GM19240 (cell line): ENCODE data around the gene PLEKHG4.

ENCODE experiments used
- DNase-seq: peaks from one replicate; pipeline ENCODE4 v3.0.0; 2011; ENCODE audit warnings: low spot score; ENCODE audit not compliant: insufficient read length

PLEKHG4 gene

DNA sequence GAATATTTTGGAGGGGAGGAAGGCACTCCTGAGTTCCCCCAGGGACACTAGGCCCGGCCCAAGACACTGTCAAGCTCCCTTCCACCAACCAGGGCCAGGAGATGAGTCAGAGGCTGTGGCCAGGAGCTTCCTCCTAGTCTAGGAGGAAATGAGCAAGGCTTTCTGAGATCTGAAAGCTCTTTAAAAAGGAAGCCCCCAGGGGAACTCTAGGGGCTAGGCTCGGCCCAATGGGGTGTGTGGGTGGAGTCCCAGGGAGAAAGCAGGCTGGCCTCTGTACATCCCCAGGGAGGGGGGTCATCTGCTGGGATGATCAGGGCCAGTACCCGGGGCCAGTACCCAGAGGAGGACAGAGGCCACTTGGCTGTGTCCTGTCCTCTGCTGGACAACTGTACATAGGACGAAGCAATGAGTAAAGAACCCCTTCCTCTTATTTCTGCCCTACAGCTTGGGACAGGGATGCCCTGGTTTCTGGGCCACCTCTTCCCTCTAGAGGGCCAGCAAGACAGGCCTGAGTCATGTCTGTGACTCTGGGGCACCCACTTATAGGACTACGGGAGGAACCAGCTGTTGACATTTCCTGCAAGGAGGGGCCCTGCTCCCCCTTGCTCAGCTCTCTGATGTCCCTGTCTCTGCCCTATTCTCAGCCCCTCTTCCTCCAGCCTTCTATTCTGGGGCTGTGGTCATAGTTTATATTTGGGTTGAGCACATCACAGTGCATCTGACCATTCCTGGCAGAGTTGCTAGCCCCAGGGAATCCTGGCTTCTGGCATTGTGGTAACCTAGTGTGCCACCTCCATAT lies 34.7 kb upstream of the PLEKHG4 start:
- peak; percentile 94 for DNase-seq

- DNase-seq = no peak
Observed at GRCh38 chr16:67245186-67245585, 34.1 kb upstream of the PLEKHG4 start.

DNA sequence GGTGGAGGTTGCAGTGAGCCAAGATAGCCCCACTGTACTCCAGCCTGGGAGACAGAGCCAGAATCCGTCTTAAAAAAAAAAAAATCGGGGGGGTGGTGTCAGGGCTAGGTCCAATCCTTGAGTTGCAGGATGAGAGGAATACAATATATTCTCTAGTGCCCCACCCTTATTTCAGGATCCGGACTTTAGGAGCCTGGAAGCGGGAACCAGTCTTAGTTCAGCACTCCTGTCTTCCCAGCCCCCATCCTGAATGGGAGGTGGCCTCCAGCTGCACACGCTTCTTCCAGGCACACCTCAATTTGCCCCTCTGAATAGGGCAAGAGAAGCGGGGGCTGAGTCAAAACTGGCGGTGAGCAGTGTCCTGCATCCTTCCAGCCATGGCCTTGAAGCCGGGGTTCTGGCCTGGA lies 33.7 kb upstream of the PLEKHG4 start:
- DNase-seq = peak; percentile 34

DNA sequence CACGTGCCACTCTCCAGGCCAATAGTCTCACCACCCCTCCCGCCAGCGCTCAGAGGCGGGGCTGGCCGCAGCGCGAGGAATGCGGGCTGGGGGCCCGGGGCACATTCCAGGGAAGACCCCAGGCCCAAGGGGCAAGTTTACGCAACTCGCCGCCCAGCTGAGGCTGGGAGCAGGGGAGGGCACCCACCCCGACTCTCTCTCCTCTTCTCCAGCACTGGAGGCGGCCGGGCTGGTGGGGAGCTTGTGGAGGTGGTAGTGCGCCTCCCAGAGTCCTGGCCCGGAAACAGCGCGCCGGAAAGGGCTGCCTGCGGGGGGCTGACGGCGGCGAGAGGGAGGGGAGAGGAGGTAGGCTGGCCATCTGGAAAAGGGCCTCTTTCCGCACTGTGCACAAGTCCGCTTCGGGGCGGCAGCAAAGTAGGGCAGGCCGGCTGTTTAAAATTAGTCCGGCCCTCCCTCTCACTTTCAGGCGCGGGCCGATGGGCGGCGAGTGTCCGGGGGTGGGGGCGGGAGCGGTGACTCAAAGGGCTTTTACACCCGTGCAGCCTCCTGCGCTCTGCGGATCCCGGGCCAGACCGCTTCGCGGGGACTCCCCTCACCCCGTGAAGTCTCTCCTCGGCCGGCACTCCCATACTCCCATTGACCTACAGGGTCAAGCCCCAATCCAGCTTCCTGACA lies 33.1 kb upstream of the PLEKHG4 start:
- DNase-seq = peak; percentile 52

GRCh38 chr16:67246756-67247191 lies 32.6 kb upstream of the PLEKHG4 start:
- no peak for DNase-seq

- peak; percentile 97 for DNase-seq
Observed at GRCh38 chr16:67247192-67248072, 31.9 kb upstream of the PLEKHG4 start, which contains the start of gene FHOD1. TSS of gene FHOD1 (minus strand) at chr16:67247481. CDS start at chr16:67247410, 71 bp downstream.

DNA sequence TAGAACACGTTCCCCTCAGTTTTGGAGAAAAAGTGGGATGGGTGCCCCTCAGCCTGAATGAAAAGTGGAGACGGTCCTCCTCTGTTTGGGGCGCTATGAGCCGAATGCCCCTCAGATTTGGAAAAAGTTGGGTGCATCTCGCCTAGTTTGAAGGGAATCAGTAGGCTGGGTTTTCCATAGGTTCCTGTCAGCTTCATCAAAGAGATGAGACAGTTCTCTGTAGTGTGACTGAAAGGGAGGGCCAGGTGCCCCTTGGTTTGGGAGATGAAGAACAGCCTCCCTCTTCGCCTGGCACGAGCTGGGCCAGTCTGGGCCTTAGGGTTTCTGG lies 31.3 kb upstream of the PLEKHG4 start:
- no peak for DNase-seq

DNA sequence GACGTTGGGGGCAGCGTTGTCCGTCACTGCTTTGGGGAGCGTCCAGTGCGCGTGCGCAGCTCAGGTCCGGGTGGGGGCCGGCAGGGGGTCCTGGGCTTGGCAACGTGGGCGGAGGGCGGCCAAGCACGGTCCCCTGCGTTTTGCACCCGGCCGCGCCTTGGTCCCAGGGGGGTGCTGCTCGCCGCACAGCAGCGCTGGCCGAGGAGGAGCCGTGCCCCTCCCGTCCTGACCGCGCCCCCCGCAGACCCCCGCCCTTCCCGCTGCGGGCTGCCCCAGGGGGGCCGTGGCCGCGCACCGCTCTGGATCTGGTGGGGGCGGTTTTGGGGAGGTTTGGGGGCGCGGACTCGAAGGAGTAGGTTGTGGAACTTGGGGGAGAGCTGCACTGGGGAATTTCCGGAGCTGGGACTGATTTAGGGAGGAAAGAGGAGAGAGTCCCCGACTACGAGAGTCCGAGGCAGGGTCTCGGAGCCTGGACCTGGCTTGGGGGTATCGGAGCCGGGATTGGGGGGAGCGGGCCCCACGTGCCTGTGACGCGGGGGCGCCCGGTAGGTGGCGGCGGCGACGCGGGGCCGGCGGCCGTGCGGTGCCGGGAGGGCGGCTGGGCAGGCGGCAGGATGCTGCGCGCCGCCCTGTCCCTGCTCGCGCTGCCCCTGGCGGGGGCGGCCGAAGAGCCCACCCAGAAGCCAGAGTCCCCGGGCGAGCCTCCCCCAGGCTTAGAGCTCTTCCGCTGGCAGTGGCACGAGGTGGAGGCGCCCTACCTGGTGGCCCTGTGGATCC lies 30.7 kb upstream of the PLEKHG4 start, which contains the start of gene SLC9A5:
TSS of gene SLC9A5 (plus strand) at position 579 of the 777 bp plus-strand sequence. CDS start at position 615, 36 bp downstream.
- no peak for DNase-seq

- DNase-seq = no peak
Observed at GRCh38 chr16:67249178-67250044, 29.9 kb upstream of the PLEKHG4 start.

- no peak for DNase-seq
Observed at GRCh38 chr16:67250045-67250327, 29.3 kb upstream of the PLEKHG4 start.

DNA sequence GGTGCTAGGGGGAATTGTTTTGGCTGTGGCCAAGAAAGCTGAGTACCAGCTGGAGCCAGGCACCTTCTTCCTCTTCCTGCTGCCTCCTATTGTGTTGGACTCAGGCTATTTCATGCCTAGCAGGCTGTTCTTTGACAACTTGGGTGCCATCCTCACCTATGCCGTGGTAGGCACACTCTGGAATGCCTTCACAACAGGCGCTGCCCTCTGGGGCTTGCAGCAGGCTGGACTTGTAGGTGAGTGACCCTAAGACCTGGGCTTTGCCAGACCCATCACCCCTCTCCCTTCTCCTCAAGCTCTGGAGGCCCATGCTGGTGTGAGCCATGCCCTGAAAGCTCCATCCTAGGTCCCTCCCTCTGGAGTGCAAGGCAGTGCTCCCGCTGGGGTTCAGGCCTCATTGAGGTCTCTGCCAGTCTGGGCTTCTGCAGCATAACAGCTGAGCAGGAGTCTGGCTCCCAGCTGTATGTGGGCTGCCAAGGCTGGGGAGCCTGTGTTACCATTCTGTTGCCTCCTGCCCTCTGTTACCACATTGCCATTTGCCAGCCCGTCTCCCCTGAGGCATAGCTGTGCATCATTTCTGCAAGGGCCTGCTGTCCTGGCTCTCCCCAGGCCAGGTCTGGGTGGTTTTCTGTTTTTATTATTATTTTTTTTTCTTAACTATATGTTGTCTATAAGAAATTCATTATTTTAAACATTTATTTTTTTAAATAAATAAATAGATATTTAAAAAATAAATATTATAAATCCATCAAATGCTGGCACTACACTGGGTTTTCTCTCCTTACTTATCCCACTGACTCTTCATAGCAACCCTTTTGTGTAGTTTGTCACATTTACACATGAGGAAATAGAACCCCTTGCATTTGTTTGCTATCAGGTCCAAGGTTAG lies 26.5 kb upstream of the PLEKHG4 start:
- no peak for DNase-seq

DNA sequence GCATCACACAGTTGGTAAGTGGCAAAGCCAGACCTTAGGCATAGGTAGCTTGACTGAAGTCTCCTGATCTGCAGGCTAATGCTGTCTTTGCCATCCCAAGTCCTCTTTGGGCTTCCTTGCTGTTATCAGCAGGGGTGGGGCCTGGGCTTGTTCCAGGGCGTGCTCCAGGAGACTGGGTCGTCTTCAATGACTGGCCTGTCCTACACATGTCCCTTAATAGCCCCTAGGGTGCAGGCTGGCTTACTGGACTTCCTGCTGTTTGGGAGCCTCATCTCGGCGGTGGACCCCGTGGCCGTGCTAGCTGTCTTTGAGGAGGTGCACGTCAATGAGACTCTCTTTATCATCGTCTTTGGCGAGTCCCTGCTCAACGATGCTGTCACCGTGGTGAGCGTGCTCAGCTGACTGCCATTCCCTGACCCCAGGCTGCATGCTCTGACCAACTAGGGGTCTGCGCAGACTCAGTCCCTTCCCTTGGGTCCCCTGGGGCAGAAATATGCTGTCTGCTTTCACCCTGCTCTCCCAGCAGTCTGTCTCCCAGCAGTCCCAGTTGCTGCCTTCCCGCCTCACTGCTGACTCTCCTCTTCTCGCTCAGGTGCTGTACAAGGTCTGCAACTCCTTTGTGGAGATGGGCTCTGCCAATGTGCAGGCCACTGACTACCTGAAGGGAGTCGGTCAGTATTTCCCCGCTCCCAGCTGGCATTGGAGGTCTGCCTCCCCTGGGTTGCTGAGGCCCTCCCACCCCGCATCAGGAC lies 24.4 kb upstream of the PLEKHG4 start:
- no peak for DNase-seq

DNA sequence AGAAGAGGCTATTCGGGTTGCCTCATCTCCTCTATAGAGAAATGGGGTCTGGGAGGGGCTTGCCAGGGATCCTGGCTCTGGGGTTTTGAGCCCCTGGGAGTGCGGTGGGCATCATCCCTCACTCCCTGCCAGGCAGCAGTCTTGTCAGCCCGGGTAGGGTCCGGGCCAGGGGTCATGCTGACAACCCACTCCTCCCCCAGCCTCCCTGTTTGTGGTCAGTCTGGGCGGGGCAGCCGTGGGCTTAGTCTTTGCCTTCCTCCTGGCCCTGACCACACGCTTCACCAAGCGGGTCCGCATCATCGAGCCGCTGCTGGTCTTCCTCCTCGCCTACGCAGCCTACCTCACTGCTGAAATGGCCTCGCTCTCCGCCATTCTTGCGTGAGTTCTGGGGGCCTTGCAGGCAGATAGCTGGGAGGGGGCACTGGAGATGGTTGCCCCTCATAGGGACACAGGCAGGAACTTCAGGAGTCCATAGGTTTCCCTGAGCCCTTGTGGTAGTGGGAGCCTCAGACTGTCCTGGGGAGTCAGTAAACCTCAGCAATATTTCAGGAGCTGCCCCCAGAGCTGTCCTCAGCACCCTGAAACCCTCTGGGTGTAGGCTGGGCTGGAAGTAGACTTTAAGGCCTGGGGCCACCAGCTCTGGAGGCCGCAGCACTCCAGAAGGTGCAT lies 23.6 kb upstream of the PLEKHG4 start:
- DNase-seq = no peak

GRCh38 chr16:67256701-67257230 lies 22.6 kb upstream of the PLEKHG4 start:
- DNase-seq = no peak

DNA sequence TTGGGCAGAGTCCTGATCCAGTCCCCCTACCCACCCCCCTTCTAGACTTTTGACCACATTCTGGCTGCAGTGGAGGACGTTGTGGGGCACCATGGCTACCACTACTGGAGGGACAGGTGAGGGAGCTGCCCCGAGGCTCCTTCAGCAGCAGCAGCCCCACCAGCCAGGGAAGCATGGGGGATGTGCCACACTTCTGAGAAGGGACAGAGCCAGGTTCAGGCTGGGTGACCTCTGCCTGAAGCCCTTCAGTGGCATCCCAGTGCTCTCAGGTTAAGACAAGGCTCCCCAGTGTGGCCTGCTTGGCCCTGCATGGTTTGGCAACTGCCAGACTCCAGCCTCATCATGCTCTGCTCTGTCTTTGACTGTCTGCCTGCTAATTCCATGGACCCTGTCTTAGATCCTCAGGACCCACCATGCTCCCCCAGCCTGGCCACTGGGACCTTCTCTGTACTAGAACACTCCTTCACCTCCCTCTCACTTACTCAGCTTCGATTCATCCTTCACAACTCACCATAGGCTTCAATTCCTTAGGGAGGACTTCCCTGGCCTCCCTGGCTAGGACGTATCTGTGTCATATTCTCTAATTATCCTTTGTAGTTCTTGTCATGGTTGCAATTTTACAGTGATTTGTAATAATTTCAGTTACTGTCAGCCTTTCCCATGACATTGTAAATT lies 21.7 kb upstream of the PLEKHG4 start:
- DNase-seq = no peak

GRCh38 chr16:67258161-67258835 lies 21.0 kb upstream of the PLEKHG4 start:
- DNase-seq = no peak

- DNase-seq = no peak
Observed at GRCh38 chr16:67259705-67260104, 19.6 kb upstream of the PLEKHG4 start.
